Neuronal stem cell (in vitro differentiated cells): ENCODE data around the gene RASGEF1B.
"Not testable (repeated sequence)": the region's sequence is repeated elsewhere in the genome, so short reads cannot be mapped to it uniquely, and the experiment has no call there.

Experiments
- DNase-seq: peaks from one replicate; pipeline ENCODE4 v3.0.0-alpha.2; 2013; ENCODE audit warnings: low spot score
- H2AFZ ChIP-seq: one replicate; pipeline ENCODE4 v1.6.1; 2013; ENCODE audit warnings: mild to moderate bottlenecking, low read length, inconsistent platforms
- H2AK5ac ChIP-seq: 2 replicates; pipeline ENCODE4 v1.6.1; 2013; ENCODE audit warnings: low read depth, mild to moderate bottlenecking, inconsistent platforms, low read length, moderate library complexity, mixed read lengths
- H2BK120ac ChIP-seq: 2 replicates; pipeline ENCODE4 v1.6.1; 2013; ENCODE audit warnings: low read depth, mild to moderate bottlenecking, inconsistent platforms, low read length, moderate library complexity, mixed read lengths
- H2BK12ac ChIP-seq: one replicate; pipeline ENCODE4 v1.6.1; 2013; ENCODE audit warnings: low read length, inconsistent platforms
- H2BK15ac ChIP-seq: 2 replicates; pipeline ENCODE4 v1.6.1; 2013; ENCODE audit warnings: mild to moderate bottlenecking, low read length, inconsistent platforms, mixed read lengths
- H2BK5ac ChIP-seq: one replicate; pipeline ENCODE4 v1.6.1; 2013; ENCODE audit warnings: inconsistent platforms, mild to moderate bottlenecking, low read length, moderate library complexity
- H3K14ac ChIP-seq: one replicate; pipeline ENCODE4 v1.6.1; 2013; ENCODE audit warnings: low read length, inconsistent platforms
- H3K18ac ChIP-seq: 2 replicates; pipeline ENCODE4 v1.6.1; 2013; ENCODE audit warnings: low read length, inconsistent platforms
- H3K23ac ChIP-seq: 2 replicates; pipeline ENCODE4 v1.6.1; 2013; ENCODE audit warnings: low read depth, mild to moderate bottlenecking, mixed read lengths, low read length, inconsistent platforms; ENCODE audit not compliant: poor library complexity
- H3K27ac ChIP-seq: replicated peaks from 3 replicates; pipeline ENCODE4 v1.5.1; 2013; ENCODE audit warnings: low read length, inconsistent platforms
- H3K27me3 ChIP-seq, 3 experiments: 2 replicates each; pipeline ENCODE4 v1.6.1; 2013; ENCODE audit warnings: low read length in 3 of 3, mild to moderate bottlenecking in 2 of 3, inconsistent platforms in 1 of 3, low read depth in 1 of 3, mixed read lengths in 1 of 3, moderate library complexity in 1 of 3; ENCODE audit not compliant: control insufficient read depth in 3 of 3, insufficient read depth in 3 of 3
- H3K36me3 ChIP-seq, 2 donors: replicated peaks in 1 of 2; 2 replicates each; pipeline ENCODE4 v1.6.1; 2013; ENCODE audit warnings: low read length in 2 of 2; ENCODE audit not compliant: control insufficient read depth in 2 of 2, insufficient read depth in 2 of 2
- H3K4ac ChIP-seq: 2 replicates; pipeline ENCODE4 v1.6.1; 2013; ENCODE audit warnings: inconsistent platforms, mild to moderate bottlenecking, low read length, moderate library complexity
- H3K4me1 ChIP-seq, 2 donors: 1 replicate in 1 of 2; 2 replicates in 1 of 2; pipeline ENCODE4 v1.6.1; 2013; ENCODE audit warnings: low read length in 2 of 2, low read depth in 1 of 2; ENCODE audit not compliant: control insufficient read depth in 2 of 2, insufficient read depth in 1 of 2
- H3K4me2 ChIP-seq: one replicate; pipeline ENCODE4 v1.6.1; 2013; ENCODE audit warnings: mild to moderate bottlenecking, low read length, inconsistent platforms; ENCODE audit not compliant: insufficient read depth, poor library complexity, severe bottlenecking
- H3K4me3 ChIP-seq, 2 donors: 2 replicates each; pipeline ENCODE4 v1.5.1; 2013; ENCODE audit warnings: low read length in 2 of 2, mild to moderate bottlenecking in 2 of 2, inconsistent platforms in 1 of 2, moderate library complexity in 1 of 2
- H3K79me1 ChIP-seq: one replicate; pipeline ENCODE4 v1.6.1; 2013; ENCODE audit warnings: low read depth, mild to moderate bottlenecking, inconsistent platforms, low read length, moderate library complexity
- H3K9ac ChIP-seq: one replicate; pipeline ENCODE4 v1.6.1; 2013; ENCODE audit warnings: mild to moderate bottlenecking, low read depth, low read length, inconsistent platforms; ENCODE audit not compliant: poor library complexity
- H3K9me3 ChIP-seq, 2 donors: replicated peaks in 1 of 2; 2 replicates each; pipeline versions ENCODE3 to v1.6.1; 2013; ENCODE audit warnings: low read length in 2 of 2, mild to moderate bottlenecking in 2 of 2, inconsistent platforms in 1 of 2, low read depth in 1 of 2, mixed read lengths in 1 of 2, moderate library complexity in 1 of 2; ENCODE audit not compliant: control insufficient read depth in 2 of 2, insufficient read depth in 1 of 2
- H4K8ac ChIP-seq: one replicate; pipeline ENCODE4 v1.6.1; 2013; ENCODE audit warnings: low read depth, mild to moderate bottlenecking, inconsistent platforms, low read length, moderate library complexity
- H4K91ac ChIP-seq: one replicate; pipeline ENCODE4 v1.6.1; 2013; ENCODE audit warnings: low read length, low read depth, mild to moderate bottlenecking, inconsistent platforms; ENCODE audit not compliant: poor library complexity
- WGBS, 2 donors: extraction: QIAGEN DNeasy Blood & Tissue Kit; methylation state at CpG; one replicate each; pipeline ENCODE4 v1.1.7; 2013; ENCODE audit warnings: missing lambda C conversion rate in 2 of 2, mixed read lengths in 1 of 2; ENCODE audit not compliant: insufficient read length in 2 of 2, insufficient replicate concordance in 1 of 2; ENCODE audit errors: extremely low coverage in 2 of 2; 5-methylcytosine and 5-hydroxymethylcytosine counted together

RASGEF1B gene

DNA sequence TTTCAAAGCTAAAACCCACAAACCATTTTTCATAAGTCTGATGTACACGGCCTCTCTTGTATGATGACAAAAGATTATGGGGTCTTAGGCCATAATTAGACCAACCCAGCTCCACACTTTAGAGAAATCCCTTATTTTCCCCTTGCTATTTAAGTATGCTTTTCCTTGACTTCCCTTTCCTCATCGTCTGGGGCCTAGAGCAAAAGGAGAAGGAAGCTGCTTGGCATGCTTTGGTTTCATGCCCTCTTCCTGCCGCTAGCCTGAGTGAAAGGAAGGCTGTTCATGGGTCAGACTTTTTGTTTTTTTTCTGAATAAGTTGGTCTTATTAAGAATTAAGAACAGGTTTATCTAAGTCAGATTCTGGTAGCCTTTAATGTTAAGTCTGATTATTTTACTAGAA lies 10.6 kb upstream of the RASGEF1B start:
- Histone ChIP-seq H2AK5ac (no peak overlapping the region), H3K23ac (no peak overlapping the region), H4K8ac (no peak overlapping the region), H3K36me3 (no peaks in the 10 kb centered on the region), H2BK120ac (no peak overlapping the region), H3K79me1 (no peaks in the 10 kb centered on the region), H3K9ac (no peak overlapping the region), H3K18ac (no peak overlapping the region), H2BK12ac (no peak overlapping the region), H3K14ac (no peak overlapping the region), H3K4me2 (no peak overlapping the region), H2AFZ (no peak overlapping the region), H3K4me3 (no peak overlapping the region), H4K91ac (no peak overlapping the region), H3K27ac (no peak overlapping the region), H2BK15ac (no peak overlapping the region), H3K27me3 (no peaks in the 10 kb centered on the region), H3K4me1 (no peaks in the 10 kb centered on the region), H2BK5ac (no peak overlapping the region), H3K4ac (no peak overlapping the region), H3K9me3 (no peaks in the 10 kb centered on the region)
- DNase-seq: no peak
- WGBS, 2 donors: no CpG with 5 or more reads among the region's 3 CpGs

DNA sequence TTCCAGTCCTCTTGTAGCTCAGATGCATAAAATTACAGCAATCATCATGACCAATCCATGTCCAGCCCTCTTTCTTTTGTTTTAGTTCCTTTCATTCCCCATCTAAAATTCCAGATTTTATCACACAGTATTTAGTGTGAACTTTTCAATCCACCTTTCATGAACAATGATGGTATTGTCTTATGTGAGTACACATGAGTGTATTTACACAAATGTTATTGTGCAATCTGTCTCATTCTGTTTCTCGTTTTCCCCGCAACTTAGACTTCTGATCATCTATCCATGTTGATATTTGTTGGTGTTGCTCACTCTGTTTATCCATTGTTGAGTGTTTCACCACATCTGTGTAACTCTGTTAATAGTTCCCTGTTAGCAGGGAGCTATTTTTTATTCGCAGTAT lies 9.4 kb upstream of the RASGEF1B start:
- no CpG with 5 or more reads among the region's 3 CpGs for WGBS, 2 donors
- H3K27ac ChIP-seq: no peak overlapping the region
- H3K9ac ChIP-seq: no peak overlapping the region
- no peak overlapping the region for H2BK12ac ChIP-seq
- no peaks in the 10 kb centered on the region for H3K9me3 ChIP-seq
- H3K4me2 ChIP-seq: no peak overlapping the region
- no peak for DNase-seq
- no peak overlapping the region for H3K4me3 ChIP-seq
- no peaks in the 10 kb centered on the region for H3K36me3 ChIP-seq
- H2AK5ac ChIP-seq: no peak overlapping the region
- H4K8ac ChIP-seq: no peak overlapping the region
- no peak overlapping the region for H3K23ac ChIP-seq
- no peaks in the 10 kb centered on the region for H3K79me1 ChIP-seq
- no peak overlapping the region for H2BK15ac ChIP-seq
- H3K4me1 ChIP-seq: no peaks in the 10 kb centered on the region
- H3K27me3 ChIP-seq: no peaks in the 10 kb centered on the region
- no peak overlapping the region for H3K14ac ChIP-seq
- H4K91ac ChIP-seq: no peak overlapping the region
- no peak overlapping the region for H3K4ac ChIP-seq
- no peak overlapping the region for H2AFZ ChIP-seq
- H2BK120ac ChIP-seq: no peak overlapping the region
- H2BK5ac ChIP-seq: no peak overlapping the region
- H3K18ac ChIP-seq: no peak overlapping the region

DNA sequence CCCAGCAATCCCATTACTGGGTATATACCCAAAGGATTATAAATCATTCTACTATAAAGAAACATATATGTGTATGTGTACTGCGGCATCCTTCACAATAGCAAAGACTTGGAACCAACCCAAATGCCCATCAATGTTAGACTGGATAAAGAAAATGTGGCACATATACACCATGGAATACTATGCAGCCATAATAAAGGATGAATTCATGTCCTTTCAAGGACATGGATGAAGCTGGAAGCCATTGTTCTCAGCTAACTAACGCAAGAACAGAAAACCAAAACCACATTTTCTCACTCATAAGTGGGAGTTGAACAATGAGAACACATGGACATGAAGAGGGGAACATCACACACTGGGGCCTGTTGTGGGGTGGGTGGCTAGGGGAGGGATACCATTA lies 7.9 kb upstream of the RASGEF1B start:
- H2AK5ac ChIP-seq, H3K14ac ChIP-seq, H3K23ac ChIP-seq, H3K9me3 ChIP-seq, H2AFZ ChIP-seq, H3K27ac ChIP-seq, H3K4me2 ChIP-seq, H2BK5ac ChIP-seq, H3K9ac ChIP-seq, H2BK12ac ChIP-seq, H3K18ac ChIP-seq, H3K4ac ChIP-seq, H2BK15ac ChIP-seq, H4K8ac ChIP-seq, H3K36me3 ChIP-seq, H3K4me3 ChIP-seq, H3K79me1 ChIP-seq, DNase-seq, H3K4me1 ChIP-seq, H2BK120ac ChIP-seq, H3K27me3 ChIP-seq, H4K91ac ChIP-seq: not testable (repeated sequence)
- WGBS, 2 donors: no CpG with 5 or more reads among the region's 2 CpGs

DNA sequence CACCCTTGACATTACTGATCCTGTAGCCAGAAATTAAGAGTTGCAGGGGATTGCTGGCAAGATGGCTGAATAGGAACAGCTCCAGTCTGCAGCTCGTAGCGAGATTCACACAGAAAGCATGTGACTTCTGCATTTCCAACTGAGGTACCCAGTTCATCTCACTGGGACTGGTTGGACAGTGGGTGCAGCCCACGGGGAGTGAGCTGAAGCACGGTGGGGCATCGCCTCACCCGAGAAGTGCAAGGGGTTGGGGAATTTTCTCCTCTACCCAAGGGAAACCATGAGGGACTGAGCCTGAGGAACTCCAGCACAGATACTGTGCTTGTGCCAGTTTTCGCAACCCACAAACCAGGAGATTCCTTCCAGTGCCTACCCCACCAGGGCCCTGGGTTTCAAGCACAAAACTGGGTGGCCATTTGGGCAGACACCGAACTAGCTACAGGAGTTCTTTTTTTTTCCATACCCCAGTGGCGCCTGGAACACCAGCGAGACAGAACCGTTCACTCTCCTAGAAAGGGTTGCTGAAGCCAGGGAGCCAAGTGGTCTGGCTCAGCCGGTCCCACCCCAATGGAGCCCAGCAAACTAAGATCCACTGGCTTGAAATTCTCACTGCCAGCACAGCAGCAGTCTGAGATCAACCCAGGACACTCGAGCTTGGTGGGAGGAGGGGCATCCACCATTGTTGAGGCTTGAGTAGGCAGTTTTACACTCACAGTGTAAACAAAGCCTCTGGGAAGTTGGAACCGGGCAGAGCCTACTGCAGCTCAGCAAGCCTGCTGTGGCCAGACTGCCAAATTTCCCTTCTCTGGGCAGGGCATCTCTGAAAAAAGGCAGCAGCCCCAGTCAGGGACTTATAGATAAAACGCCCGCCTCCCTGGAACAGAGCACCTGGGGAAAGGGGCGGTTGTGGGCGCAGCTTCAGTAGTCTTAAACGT lies 1.9 kb upstream of the RASGEF1B start:
- H3K9me3 ChIP-seq, H3K4me1 ChIP-seq, H4K91ac ChIP-seq, H3K36me3 ChIP-seq, H2BK120ac ChIP-seq, H4K8ac ChIP-seq, H2BK15ac ChIP-seq, H3K4ac ChIP-seq, H3K79me1 ChIP-seq, H3K4me3 ChIP-seq, H2BK12ac ChIP-seq, H2AK5ac ChIP-seq, H2BK5ac ChIP-seq, H3K4me2 ChIP-seq, H3K14ac ChIP-seq, H3K23ac ChIP-seq, H3K27ac ChIP-seq, DNase-seq: not testable (repeated sequence)
- H3K9ac ChIP-seq: peak overlapping the region; percentile 13
- peak overlapping the region; percentile 36 for H3K18ac ChIP-seq
- WGBS, 2 donors: no CpG with 5 or more reads among the region's 19 CpGs
- peaks cover 0 to 43% (median 0%) of the 10 kb centered on the region in 3 experiments for H3K27me3 ChIP-seq
- peak overlapping the region; percentile 63 for H2AFZ ChIP-seq
